Mesenchymal stem cell (in vitro differentiated cells and primary cell): ENCODE results near the gene FOXO6.

ENCODE experiments used
- DNase-seq: peaks from one replicate; pipeline ENCODE4 v3.0.0-alpha.2; 2013
- H2AFZ ChIP-seq: one replicate; pipeline ENCODE4 v1.6.1; 2013; ENCODE audit warnings: low read depth, mild to moderate bottlenecking, control low read depth, inconsistent platforms, low read length, moderate library complexity
- H2AK5ac ChIP-seq: 2 replicates; pipeline ENCODE4 v1.6.1; 2013; ENCODE audit warnings: low read length, moderate library complexity, mild to moderate bottlenecking, inconsistent platforms; ENCODE audit not compliant: severe bottlenecking
- H2BK120ac ChIP-seq: one replicate; pipeline ENCODE4 v1.6.1; 2013; ENCODE audit warnings: low read depth, mild to moderate bottlenecking, inconsistent platforms, low read length, moderate library complexity
- H2BK12ac ChIP-seq, 2 experiments: one replicate each; pipeline ENCODE4 v1.6.1; 2013; ENCODE audit warnings: inconsistent platforms in 2 of 2, low read length in 2 of 2, mild to moderate bottlenecking in 2 of 2, moderate library complexity in 2 of 2, control low read depth in 1 of 2
- H2BK15ac ChIP-seq: one replicate; pipeline ENCODE4 v1.6.1; 2013; ENCODE audit warnings: mild to moderate bottlenecking, low read depth, inconsistent platforms; ENCODE audit not compliant: poor library complexity, severe bottlenecking
- H2BK5ac ChIP-seq: 2 replicates; pipeline ENCODE4 v1.6.1; 2013; ENCODE audit warnings: low read depth, mild to moderate bottlenecking, low read length, control low read depth, inconsistent platforms; ENCODE audit not compliant: poor library complexity, severe bottlenecking
- H3K14ac ChIP-seq, 2 experiments: one replicate each; pipeline ENCODE4 v1.6.1; 2013; ENCODE audit warnings: inconsistent platforms in 2 of 2, low read length in 2 of 2, control low read depth in 1 of 2, mild to moderate bottlenecking in 1 of 2, moderate library complexity in 1 of 2
- H3K18ac ChIP-seq, 2 experiments: one replicate each; pipeline ENCODE4 v1.6.1; 2013; ENCODE audit warnings: inconsistent platforms in 2 of 2, low read length in 2 of 2, control low read depth in 1 of 2, low read depth in 1 of 2, mild to moderate bottlenecking in 1 of 2
- H3K23ac ChIP-seq, 2 experiments: one replicate each; pipeline ENCODE4 v1.6.1; 2013; ENCODE audit warnings: inconsistent platforms in 2 of 2, low read length in 2 of 2, mild to moderate bottlenecking in 2 of 2, moderate library complexity in 2 of 2, control low read depth in 1 of 2
- H3K27ac ChIP-seq: 2 replicates; pipeline ENCODE4 v1.5.1; 2013; ENCODE audit warnings: mild to moderate bottlenecking, moderate library complexity, low read length, control low read depth, inconsistent platforms; ENCODE audit not compliant: poor library complexity, severe bottlenecking
- H3K27me3 ChIP-seq, 2 experiments: 2 replicates each; pipeline versions ENCODE4 v1.6.1 to v1.7.0; 2013; ENCODE audit warnings: low read length in 2 of 2, mild to moderate bottlenecking in 2 of 2, moderate library complexity in 2 of 2, control low read depth in 1 of 2, inconsistent platforms in 1 of 2; ENCODE audit not compliant: control insufficient read depth in 1 of 2, insufficient read depth in 1 of 2
- H3K36me3 ChIP-seq, 2 experiments: 2 replicates each; pipeline versions ENCODE4 v1.6.1 to v1.7.0; 2013; ENCODE audit warnings: low read length in 2 of 2, control low read depth in 1 of 2, inconsistent platforms in 1 of 2, low read depth in 1 of 2, mild to moderate bottlenecking in 1 of 2; ENCODE audit not compliant: insufficient read depth in 2 of 2, control insufficient read depth in 1 of 2
- H3K4ac ChIP-seq, 2 experiments: one replicate each; pipeline ENCODE4 v1.6.1; 2013; ENCODE audit warnings: inconsistent platforms in 2 of 2, low read length in 2 of 2, mild to moderate bottlenecking in 2 of 2, moderate library complexity in 2 of 2, control low read depth in 1 of 2, low read depth in 1 of 2
- H3K4me1 ChIP-seq: 2 replicates; pipeline ENCODE4 v1.6.1; 2013; ENCODE audit warnings: low read depth, low read length, control low read depth; ENCODE audit not compliant: control insufficient read depth, insufficient read depth
- H3K4me2 ChIP-seq: 2 replicates; pipeline ENCODE4 v1.6.1; 2013; ENCODE audit warnings: low read length, mild to moderate bottlenecking, inconsistent platforms; ENCODE audit not compliant: poor library complexity, severe bottlenecking
- H3K4me3 ChIP-seq, 2 experiments: 2 replicates each; pipeline versions ENCODE4 v1.5.1 to v1.7.0; 2013; ENCODE audit warnings: low read length in 2 of 2, mild to moderate bottlenecking in 2 of 2, control low read depth in 1 of 2, low read depth in 1 of 2; ENCODE audit not compliant: insufficient read depth in 1 of 2
- H3K79me1 ChIP-seq: replicated peaks from 2 replicates; pipeline ENCODE4 v1.6.1; 2013; ENCODE audit warnings: mild to moderate bottlenecking, control low read depth, low read length, inconsistent platforms; ENCODE audit not compliant: poor library complexity, severe bottlenecking
- H3K9ac ChIP-seq: 2 replicates; pipeline ENCODE4 v1.7.0; 2013; ENCODE audit warnings: mild to moderate bottlenecking, low read length, moderate library complexity
- H3K9me3 ChIP-seq: 2 replicates; pipeline ENCODE4 v1.7.0; 2013; ENCODE audit warnings: mild to moderate bottlenecking, low read length; ENCODE audit not compliant: control insufficient read depth
- H4K8ac ChIP-seq: one replicate; pipeline ENCODE4 v1.6.1; 2013; ENCODE audit warnings: inconsistent platforms, mild to moderate bottlenecking, low read length, moderate library complexity
- H4K91ac ChIP-seq: one replicate; pipeline ENCODE4 v1.6.1; 2013; ENCODE audit warnings: mild to moderate bottlenecking, low read length, inconsistent platforms
- WGBS: methylation state at CpG from one replicate; pipeline ENCODE4 v1.1.7; 2013; ENCODE audit warnings: mixed read lengths; 5-methylcytosine and 5-hydroxymethylcytosine counted together

The FOXO6 gene

DNA sequence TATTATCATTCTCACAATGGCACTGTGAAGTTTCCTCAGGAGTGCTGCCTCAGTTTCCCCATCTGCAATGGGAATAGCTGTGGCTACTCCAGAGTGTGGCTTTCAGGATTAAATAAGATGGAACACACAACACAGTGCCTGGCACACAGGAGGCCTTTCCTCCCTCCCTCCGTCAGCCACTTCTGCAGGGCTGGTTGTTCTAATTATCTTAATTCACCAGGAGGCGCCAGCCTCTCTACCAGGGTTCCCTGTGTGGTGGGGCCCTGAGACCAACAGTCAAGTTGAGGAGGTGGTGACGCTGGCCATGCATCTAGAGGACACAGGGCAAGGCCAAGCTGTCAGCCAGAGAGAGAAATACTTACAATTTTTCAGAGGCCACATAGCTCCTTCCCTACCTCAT, 6.3 kb upstream of the FOXO6 start:
- Histone ChIP-seq H2AFZ (no peak overlapping the region), H2BK120ac (no peak overlapping the region), H3K27me3 (peaks cover 0 to 32% of the 10 kb centered on the region in 2 experiments), H3K27ac (no peak overlapping the region), H3K4ac (no peak overlapping the region), H2BK5ac (no peak overlapping the region), H3K9me3 (no peaks in the 10 kb centered on the region), H3K4me1 (peaks cover 33% of the 10 kb centered on the region), H3K4me2 (no peak overlapping the region), H2BK15ac (no peak overlapping the region), H4K91ac (no peak overlapping the region), H3K18ac (no peak overlapping the region), H3K79me1 (no peaks in the 10 kb centered on the region), H3K4me3 (no peak overlapping the region), H4K8ac (no peak overlapping the region), H3K36me3 (no peaks in the 10 kb centered on the region), H3K9ac (no peak overlapping the region), H2AK5ac (no peak overlapping the region), H3K23ac (no peak overlapping the region), H3K14ac (no peak overlapping the region), H2BK12ac (no peak overlapping the region)
- 96% methylated on average over 3 of the region's 3 CpGs for WGBS
- no peak for DNase-seq

GRCh38 chr1:41355356-41355755, 5.9 kb upstream of the FOXO6 start:
- Histone ChIP-seq H3K4me1 (peaks cover 31% of the 10 kb centered on the region), H2AK5ac (no peak overlapping the region), H3K4ac (no peak overlapping the region), H3K9me3 (no peaks in the 10 kb centered on the region), H4K91ac (no peak overlapping the region), H3K18ac (no peak overlapping the region), H2AFZ (no peak overlapping the region), H3K79me1 (no peaks in the 10 kb centered on the region), H3K4me2 (no peak overlapping the region), H3K4me3 (no peak overlapping the region), H3K9ac (no peak overlapping the region), H2BK120ac (no peak overlapping the region), H2BK12ac (no peak overlapping the region), H2BK15ac (no peak overlapping the region), H2BK5ac (no peak overlapping the region), H3K23ac (no peak overlapping the region), H3K36me3 (no peaks in the 10 kb centered on the region), H3K27ac (no peak overlapping the region), H3K14ac (no peak overlapping the region), H3K27me3 (peaks cover 0 to 34% of the 10 kb centered on the region in 2 experiments), H4K8ac (no peak overlapping the region)
- WGBS, result 100% methylated on average over 1 of the region's 1 CpG
- no peak for DNase-seq

DNA sequence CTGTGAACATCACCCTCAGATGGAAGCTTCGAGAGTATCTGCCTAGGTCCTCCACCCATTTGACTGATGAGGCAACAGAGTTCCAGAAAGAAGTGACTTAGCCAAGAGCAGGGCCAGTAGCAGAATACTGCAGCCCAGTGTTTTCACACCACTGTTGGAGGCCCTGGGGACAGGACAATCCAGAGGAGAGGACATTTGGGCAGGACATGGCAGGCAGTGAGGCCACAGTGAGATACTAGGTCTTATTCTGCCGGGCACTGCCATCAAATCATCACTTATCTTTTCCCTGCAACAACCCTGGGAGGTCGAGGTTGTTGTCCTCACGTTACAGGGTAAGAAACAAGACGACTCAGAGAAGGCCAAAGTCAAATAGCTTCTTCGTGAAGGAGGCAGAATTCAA, 5.5 kb upstream of the FOXO6 start:
- no peak overlapping the region for H3K23ac ChIP-seq
- no peak overlapping the region for H4K8ac ChIP-seq
- no peak overlapping the region for H2BK120ac ChIP-seq
- H3K4me1 ChIP-seq, result peaks cover 31% of the 10 kb centered on the region
- no peak overlapping the region for H3K27ac ChIP-seq
- H3K18ac ChIP-seq, result no peak overlapping the region
- no peak overlapping the region for H2BK5ac ChIP-seq
- peaks cover 0 to 37% of the 10 kb centered on the region in 2 experiments for H3K27me3 ChIP-seq
- H3K4me2 ChIP-seq, result no peak overlapping the region
- H3K36me3 ChIP-seq, result no peaks in the 10 kb centered on the region
- H3K14ac ChIP-seq, result no peak overlapping the region
- H3K4ac ChIP-seq, result no peak overlapping the region
- H3K4me3 ChIP-seq, result no peak overlapping the region
- no peaks in the 10 kb centered on the region for H3K9me3 ChIP-seq
- H2BK12ac ChIP-seq, result no peak overlapping the region
- no peak overlapping the region for H2BK15ac ChIP-seq
- no peaks in the 10 kb centered on the region for H3K79me1 ChIP-seq
- no peak overlapping the region for H2AK5ac ChIP-seq
- no peak overlapping the region for H3K9ac ChIP-seq
- 77% methylated on average over 6 of the region's 6 CpGs for WGBS
- DNase-seq, result no peak
- no peak overlapping the region for H4K91ac ChIP-seq
- H2AFZ ChIP-seq, result no peak overlapping the region

DNA sequence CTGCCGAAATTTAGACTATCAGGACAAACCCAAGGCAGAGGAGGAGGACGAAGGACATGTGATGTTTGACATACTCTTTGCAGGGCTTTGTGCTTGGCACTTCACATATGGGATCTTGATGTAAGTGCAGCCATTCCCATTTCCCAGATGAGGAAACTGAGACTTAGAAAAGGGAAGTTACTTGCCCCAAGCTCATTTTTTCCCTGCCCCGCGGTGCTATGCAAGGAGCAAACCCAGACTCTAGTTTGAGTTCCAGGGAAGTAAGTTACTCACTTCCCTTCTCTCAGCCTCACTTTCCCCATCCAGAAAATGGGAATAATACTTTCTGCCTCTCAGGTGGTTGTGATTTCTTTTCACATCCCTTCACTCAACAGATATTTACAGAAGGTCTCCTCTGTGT, 4.5 kb upstream of the FOXO6 start:
- H2BK12ac ChIP-seq, result no peak overlapping the region
- peaks cover 0 to 40% of the 10 kb centered on the region in 2 experiments for H3K27me3 ChIP-seq
- no peak overlapping the region for H2AK5ac ChIP-seq
- H3K27ac ChIP-seq, result no peak overlapping the region
- H2AFZ ChIP-seq, result no peak overlapping the region
- H3K4me1 ChIP-seq, result peaks cover 36% of the 10 kb centered on the region
- no peak overlapping the region for H2BK5ac ChIP-seq
- 98% methylated on average over 4 of the region's 4 CpGs for WGBS
- H3K4me2 ChIP-seq, result no peak overlapping the region
- DNase-seq, result no peak
- no peaks in the 10 kb centered on the region for H3K9me3 ChIP-seq
- no peak overlapping the region for H3K4ac ChIP-seq
- no peak overlapping the region for H4K8ac ChIP-seq
- H3K14ac ChIP-seq, result no peak overlapping the region
- no peak overlapping the region for H4K91ac ChIP-seq
- no peak overlapping the region for H2BK120ac ChIP-seq
- H3K4me3 ChIP-seq, result no peak overlapping the region
- H3K23ac ChIP-seq, result no peak overlapping the region
- no peak overlapping the region for H3K18ac ChIP-seq
- no peak overlapping the region for H2BK15ac ChIP-seq
- H3K9ac ChIP-seq, result no peak overlapping the region
- H3K36me3 ChIP-seq, result no peaks in the 10 kb centered on the region
- H3K79me1 ChIP-seq, result no peaks in the 10 kb centered on the region
